ENCODE results near the gene RIIAD1.

RIIAD1 gene

GRCh38 chr1:151715726-151716404, 5.5 kb upstream of the RIIAD1 start:
- peaks cover 98% of the 10 kb centered on the region for H3K27me3 ChIP-seq
- TF ChIP-seq CTCF (IDR thresholded peaks at IDR 0.05): no peak

GRCh38 chr1:151716405-151716762, 4.9 kb upstream of the RIIAD1 start:
- peaks cover 9 to 14% of the 10 kb centered on the region in 2 experiments for H3K4me1 ChIP-seq (ENCODE audit: control insufficient read depth in 1 of 2, insufficient read depth in 1 of 2, low read depth in 1 of 2, low read length in 1 of 2)
- no peaks in the 10 kb centered on the region for H3K36me3 ChIP-seq
- no peak overlapping the region for H3K4me3 ChIP-seq (ENCODE audit: low read depth in 1 of 2, low read length in 1 of 2)
- H3K27me3 ChIP-seq: peaks cover 98% of the 10 kb centered on the region
- TF ChIP-seq CTCF (IDR thresholded peaks at IDR 0.05): no peak
- H3K9me3 ChIP-seq: no peaks in the 10 kb centered on the region
- no peak overlapping the region for H3K27ac ChIP-seq

More at GRCh38 chr1:151715726-151716404, 5.5 kb upstream of the RIIAD1 start:
- Histone ChIP-seq H3K36me3 (no peaks in the 10 kb centered on the region), H3K4me1 (ENCODE audit: control insufficient read depth in 1 of 2, insufficient read depth in 1 of 2, low read depth in 1 of 2, low read length in 1 of 2) (peaks cover 6 to 8% of the 10 kb centered on the region in 2 experiments), H3K9me3 (no peaks in the 10 kb centered on the region), H3K4me3 (ENCODE audit: low read depth in 1 of 2, low read length in 1 of 2) (no peak overlapping the region), H3K27ac (no peak overlapping the region)

- no peak within 1 kb of the TSS for H3K27ac ChIP-seq
- peaks cover 98% of the 10 kb centered on the region for H3K27me3 ChIP-seq
- no peaks in the 10 kb centered on the region for H3K9me3 ChIP-seq
- no peak for TF ChIP-seq CTCF (IDR thresholded peaks at IDR 0.05)
- H3K36me3 ChIP-seq: no peaks in the 10 kb centered on the region
- peaks cover 15 to 20% of the 10 kb centered on the region in 2 experiments for H3K4me1 ChIP-seq (ENCODE audit: control insufficient read depth in 1 of 2, insufficient read depth in 1 of 2, low read depth in 1 of 2, low read length in 1 of 2)
- H3K4me3 ChIP-seq (ENCODE audit: low read depth in 1 of 2, low read length in 1 of 2): no peak within 1 kb of the TSS
Observed at GRCh38 chr1:151716771-151717631, 4.3 kb upstream of the RIIAD1 start, which contains the start of gene CELF3. Gene CELF3 (minus strand): TSS chr1:151716803. CDS start chr1:151716020, 783 bp downstream.

- H3K27me3 ChIP-seq: peaks cover 100% of the 10 kb centered on the region
- no peak overlapping the region for H3K4me3 ChIP-seq (ENCODE audit: low read depth in 1 of 2, low read length in 1 of 2)
- H3K27ac ChIP-seq: no peak overlapping the region
- no peak for TF ChIP-seq CTCF (IDR thresholded peaks at IDR 0.05)
- no peaks in the 10 kb centered on the region for H3K36me3 ChIP-seq
- peaks cover 17 to 22% of the 10 kb centered on the region in 2 experiments for H3K4me1 ChIP-seq (ENCODE audit: control insufficient read depth in 1 of 2, insufficient read depth in 1 of 2, low read depth in 1 of 2, low read length in 1 of 2)
- H3K9me3 ChIP-seq: no peaks in the 10 kb centered on the region
Observed at GRCh38 chr1:151718011-151718431, 3.3 kb upstream of the RIIAD1 start.

- Histone ChIP-seq H3K9me3 (no peaks in the 10 kb centered on the region), H3K27ac (no peak overlapping the region), H3K4me3 (ENCODE audit: low read depth in 1 of 2, low read length in 1 of 2) (no peak overlapping the region), H3K36me3 (no peaks in the 10 kb centered on the region), H3K27me3 (peaks cover 100% of the 10 kb centered on the region), H3K4me1 (ENCODE audit: control insufficient read depth in 1 of 2, insufficient read depth in 1 of 2, low read depth in 1 of 2, low read length in 1 of 2) (peaks cover 17 to 22% of the 10 kb centered on the region in 2 experiments)
- TF ChIP-seq CTCF (IDR thresholded peaks at IDR 0.05): no peak
Observed at GRCh38 chr1:151718666-151719065, 2.7 kb upstream of the RIIAD1 start.

Measured in neutrophil (primary cell).